Loucy (cell line): Measurements from ENCODE around the gene PFDN2.

ENCODE experiments used
- H2AFZ ChIP-seq: fragments of 200-600 bp; sonication (generic); 2 replicates; pipeline ENCODE4 v1.6.0; 2016; ENCODE audit warnings: antibody characterized with exemption, mild to moderate bottlenecking, low read length, moderate library complexity
- H3F3A ChIP-seq: fragments of 200-600 bp; 2 replicates; pipeline ENCODE4 v1.6.0; 2016; ENCODE audit warnings: antibody characterized with exemption, low read depth, mild to moderate bottlenecking
- H3K27me3 ChIP-seq: fragments of 200-600 bp; sonication (generic); 2 replicates; pipeline ENCODE4 v1.6.1; 2014; ENCODE audit warnings: low read length, mild to moderate bottlenecking; ENCODE audit not compliant: insufficient read depth, poor library complexity, severe bottlenecking
- H3K36me3 ChIP-seq: fragments of 200-600 bp; sonication (generic); 2 replicates; pipeline ENCODE4 v1.6.1; 2016; ENCODE audit warnings: low read length; ENCODE audit not compliant: insufficient read depth
- H3K4me1 ChIP-seq: fragments of 200-600 bp; sonication (generic); 2 replicates; pipeline ENCODE4 v1.5.1; 2014; ENCODE audit warnings: low read length, mild to moderate bottlenecking; ENCODE audit not compliant: insufficient read depth, poor library complexity, severe bottlenecking
- H3K4me2 ChIP-seq: fragments of 200-600 bp; sonication (generic); 2 replicates; pipeline ENCODE4 v1.6.0; 2014; ENCODE audit warnings: antibody characterized with exemption, low read length, low read depth, mild to moderate bottlenecking; ENCODE audit not compliant: poor library complexity, severe bottlenecking
- H3K4me3 ChIP-seq: fragments of 200-600 bp; sonication (generic); 2 replicates; pipeline ENCODE4 v1.5.1; 2014; ENCODE audit warnings: low read length, mild to moderate bottlenecking, mixed read lengths; ENCODE audit not compliant: poor library complexity, severe bottlenecking
- H3K79me2 ChIP-seq: fragments of 200-600 bp; sonication (generic); 2 replicates; pipeline ENCODE4 v1.6.1; 2014; ENCODE audit warnings: low read length; ENCODE audit not compliant: insufficient read depth
- H3K9ac ChIP-seq: fragments of 200-600 bp; sonication (generic); 2 replicates; pipeline ENCODE4 v1.6.0; 2014; ENCODE audit warnings: mild to moderate bottlenecking, low read depth, low read length, moderate library complexity; ENCODE audit not compliant: poor library complexity, severe bottlenecking
- H3K9me2 ChIP-seq: fragments of 200-600 bp; sonication (generic); replicated peaks from 2 replicates; pipeline ENCODE4 v1.6.1; 2016; ENCODE audit warnings: low read depth, low read length, mixed read lengths
- H3K9me3 ChIP-seq: fragments of 200-600 bp; sonication (generic); 2 replicates; pipeline ENCODE4 v1.6.1; 2014; ENCODE audit warnings: mild to moderate bottlenecking, antibody characterized with exemption, low read length, low read depth; ENCODE audit not compliant: insufficient read depth
- H4K20me1 ChIP-seq: fragments of 200-600 bp; sonication (generic); 2 replicates; pipeline ENCODE4 v1.6.0; 2014; ENCODE audit warnings: antibody characterized with exemption, low read length, mild to moderate bottlenecking; ENCODE audit not compliant: insufficient read depth, poor library complexity, severe bottlenecking
- CTCF ChIP-seq: fragments of 200-600 bp; sonication (generic); conservative IDR thresholded peaks from 2 replicates; pipeline ENCODE4 v1.5.1; 2014; ENCODE audit warnings: mild to moderate bottlenecking, antibody characterized with exemption, low read length
- EZH2phosphoT487 ChIP-seq: fragments of 200-600 bp; IDR thresholded peaks from 2 replicates; pipeline ENCODE4 v1.6.1; 2018; ENCODE audit warnings: antibody characterized with exemption, mild to moderate bottlenecking, moderate library complexity, borderline replicate concordance

Gene PFDN2, protein sequence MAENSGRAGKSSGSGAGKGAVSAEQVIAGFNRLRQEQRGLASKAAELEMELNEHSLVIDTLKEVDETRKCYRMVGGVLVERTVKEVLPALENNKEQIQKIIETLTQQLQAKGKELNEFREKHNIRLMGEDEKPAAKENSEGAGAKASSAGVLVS

GRCh38 chr1:161117759-161118581 is at the start of gene PFDN2, which contains the start of gene NIT1:
Gene PFDN2, minus strand, starts transcription at chr1:161118037. Its CDS starts 11 bp downstream, at chr1:161118026.
Gene NIT1, plus strand, starts transcription at chr1:161118105. Its CDS starts 72 bp downstream, at chr1:161118177.
- peaks cover 55% of the 10 kb centered on the region for H3K4me1 ChIP-seq
- H3K36me3 ChIP-seq, result peaks cover 30% of the 10 kb centered on the region
- peaks cover 67% of the 10 kb centered on the region for H3K79me2 ChIP-seq
- peak within 1 kb of the TSS; percentile 90 for H3K9ac ChIP-seq
- H3K4me3 ChIP-seq, result peak within 1 kb of the TSS; percentile 96
- H3F3A ChIP-seq, result no peaks in the 10 kb centered on the region
- peaks cover 26% of the 10 kb centered on the region for H4K20me1 ChIP-seq
- no peaks in the 10 kb centered on the region for H3K27me3 ChIP-seq
- peak within 1 kb of the TSS; percentile 97 for H2AFZ ChIP-seq
- H3K9me3 ChIP-seq, result no peaks in the 10 kb centered on the region
- H3K9me2 ChIP-seq, result no peaks in the 10 kb centered on the region
- no peak for TF ChIP-seq CTCF
- H3K4me2 ChIP-seq, result peak within 1 kb of the TSS; percentile 85

DNA sequence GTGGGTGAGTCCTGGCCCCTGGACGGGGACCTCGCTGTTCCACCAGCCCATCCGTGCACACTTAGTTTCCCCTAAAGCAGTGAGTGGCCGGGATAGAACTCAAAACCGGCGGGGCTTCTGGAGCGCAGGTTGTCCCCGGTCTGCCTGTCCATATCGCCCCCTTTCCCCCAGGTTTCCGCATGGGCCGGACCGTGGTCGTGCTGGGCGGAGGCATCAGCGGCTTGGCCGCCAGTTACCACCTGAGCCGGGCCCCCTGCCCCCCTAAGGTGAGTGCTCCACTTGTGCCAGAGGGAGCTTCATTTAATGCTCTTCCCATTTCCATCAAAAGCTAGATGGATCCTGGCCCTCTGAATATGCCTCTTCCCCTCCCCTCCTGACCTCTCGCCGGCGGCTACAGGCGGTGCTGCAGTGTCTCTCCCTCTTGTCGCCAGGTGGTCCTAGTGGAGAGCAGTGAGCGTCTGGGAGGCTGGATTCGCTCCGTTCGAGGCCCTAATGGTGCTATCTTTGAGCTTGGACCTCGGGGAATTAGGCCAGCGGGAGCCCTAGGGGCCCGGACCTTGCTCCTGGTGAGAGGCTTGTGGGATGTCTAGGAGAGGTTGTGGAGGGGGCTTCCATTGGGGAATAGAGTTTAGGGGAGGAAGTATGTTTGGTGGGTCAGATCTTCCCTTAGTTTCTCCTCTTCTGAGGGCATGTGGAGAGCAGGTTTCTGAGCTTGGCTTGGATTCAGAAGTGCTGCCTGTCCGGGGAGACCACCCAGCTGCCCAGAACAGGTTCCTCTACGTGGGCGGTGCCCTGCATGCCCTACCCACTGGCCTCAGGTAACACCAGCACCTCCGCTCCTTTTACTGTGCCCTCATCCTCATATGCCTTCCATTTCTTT is 49.1 kb upstream of the PFDN2 start:
- Histone ChIP-seq H3K9me2 (no peaks in the 10 kb centered on the region), H2AFZ (peak overlapping the region; percentile 76)

More for the DNA sequence above, 49.1 kb upstream of the PFDN2 start:
- Histone ChIP-seq H3K9me3 (no peaks in the 10 kb centered on the region), H3K4me1 (peaks cover 11% of the 10 kb centered on the region), H3F3A (no peaks in the 10 kb centered on the region), H3K36me3 (peaks cover 16% of the 10 kb centered on the region; the same call in 1 of the 2 replicates), H3K4me3 (peak overlapping the region; percentile 88), H4K20me1 (no peaks in the 10 kb centered on the region), H3K27me3 (no peaks in the 10 kb centered on the region), H3K9ac (peak overlapping the region; percentile 83), H3K4me2 (peak overlapping the region; percentile 89), H3K79me2 (peaks cover 4% of the 10 kb centered on the region; the same call in 1 of the 2 replicates)
- TF ChIP-seq EZH2phosphoT487 (no peak), CTCF (no peak)
